NCI-H146 (cell line): ENCODE data around the gene NECAB3.
"Not testable (repeated sequence)": the region's sequence is repeated elsewhere in the genome, so short reads cannot be mapped to it uniquely, and the experiment has no call there.

Source experiments
- DNase-seq: peaks from one replicate; lab custom pipeline; 2025; lab: John Stamatoyannopoulos, UW

The NECAB3 gene

DNA sequence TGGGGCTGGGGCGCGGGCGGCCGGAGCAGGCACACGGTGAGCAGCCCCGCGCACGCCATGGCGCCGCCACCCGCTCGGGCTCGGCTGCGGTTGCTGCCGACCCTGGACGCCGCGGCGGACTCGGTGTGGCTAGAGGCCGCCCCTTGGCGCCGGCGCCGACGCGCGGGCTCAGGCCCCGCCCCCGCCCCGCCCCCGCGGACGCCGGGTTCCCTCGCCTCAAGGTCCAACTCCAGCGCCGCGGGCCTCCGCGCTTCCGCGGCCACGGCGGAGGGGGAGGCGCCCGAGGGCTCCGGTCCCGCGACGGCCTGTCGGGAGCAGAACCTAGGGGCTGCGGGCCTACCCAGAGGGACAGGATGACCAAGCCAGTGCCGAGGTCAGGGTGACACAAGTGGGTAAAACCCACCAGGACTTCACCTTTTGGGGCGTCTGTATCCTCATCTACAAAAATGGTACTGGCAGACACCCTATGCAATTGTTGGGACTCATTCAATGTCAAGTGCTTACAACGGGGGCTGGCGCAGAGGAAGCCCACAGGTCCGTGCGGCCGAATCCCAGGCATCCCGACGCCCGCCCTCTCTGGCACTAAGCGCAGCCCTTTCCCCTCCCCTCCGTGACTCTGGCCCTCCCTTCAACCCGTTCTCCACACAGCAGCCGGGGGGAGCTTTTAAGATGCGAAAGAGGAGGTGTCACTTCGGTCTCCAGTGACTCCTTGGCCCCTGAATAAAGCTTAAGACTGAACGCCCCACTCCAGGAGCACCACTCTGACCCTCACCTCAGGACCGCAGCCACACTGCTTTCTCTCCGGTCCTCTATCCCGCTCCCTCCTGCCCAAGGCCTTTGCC lies at the start of gene NECAB3:
NECAB3 (minus strand) TSS at position 135 of the 842 bp plus-strand sequence; CDS start at position 59, 76 bp downstream.
- DNase-seq, result peak; percentile 88

DNA sequence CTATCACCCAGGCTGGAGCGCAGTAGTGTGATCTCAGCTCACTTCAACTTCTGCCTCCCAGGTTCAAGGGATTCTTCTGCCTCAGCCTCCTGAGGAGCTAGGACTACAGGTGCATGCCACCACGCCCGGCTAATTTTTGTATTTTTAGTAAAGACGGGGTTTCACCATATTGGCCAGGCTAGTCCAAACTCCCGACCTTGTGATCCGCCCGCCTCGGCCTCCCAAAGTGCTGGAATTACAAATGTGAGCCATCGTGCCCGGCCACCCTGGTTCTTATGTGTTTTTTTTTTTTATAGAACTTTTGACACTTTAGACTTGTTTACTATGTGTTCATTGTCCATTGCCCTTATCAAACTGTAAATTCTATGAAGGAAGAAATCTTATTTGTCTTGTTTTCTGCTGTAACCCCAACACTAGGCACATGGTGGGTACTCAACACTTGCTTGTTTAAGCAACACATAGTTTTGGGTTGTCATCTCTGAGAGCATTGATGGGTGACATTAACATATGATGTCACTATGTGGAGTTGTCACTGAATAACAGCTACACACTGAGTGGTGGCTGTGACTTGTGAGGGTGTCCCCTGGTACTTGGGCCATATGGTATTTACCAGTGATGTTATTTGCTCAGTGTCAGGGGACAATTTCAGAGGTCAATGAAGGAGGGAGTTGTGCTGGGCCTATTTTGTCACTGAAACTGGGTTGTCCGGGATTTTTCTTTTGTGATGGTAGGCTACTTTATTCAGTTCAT lies 47.3 kb upstream of the NECAB3 start:
- no peak for DNase-seq

GRCh38 chr20:33719989-33720709 lies 45.9 kb upstream of the NECAB3 start, which contains the start of gene PXMP4:
PXMP4 (minus strand) TSS chr20:33720310; CDS start chr20:33720207, 103 bp downstream.
- DNase-seq, result peak; percentile 99

DNA sequence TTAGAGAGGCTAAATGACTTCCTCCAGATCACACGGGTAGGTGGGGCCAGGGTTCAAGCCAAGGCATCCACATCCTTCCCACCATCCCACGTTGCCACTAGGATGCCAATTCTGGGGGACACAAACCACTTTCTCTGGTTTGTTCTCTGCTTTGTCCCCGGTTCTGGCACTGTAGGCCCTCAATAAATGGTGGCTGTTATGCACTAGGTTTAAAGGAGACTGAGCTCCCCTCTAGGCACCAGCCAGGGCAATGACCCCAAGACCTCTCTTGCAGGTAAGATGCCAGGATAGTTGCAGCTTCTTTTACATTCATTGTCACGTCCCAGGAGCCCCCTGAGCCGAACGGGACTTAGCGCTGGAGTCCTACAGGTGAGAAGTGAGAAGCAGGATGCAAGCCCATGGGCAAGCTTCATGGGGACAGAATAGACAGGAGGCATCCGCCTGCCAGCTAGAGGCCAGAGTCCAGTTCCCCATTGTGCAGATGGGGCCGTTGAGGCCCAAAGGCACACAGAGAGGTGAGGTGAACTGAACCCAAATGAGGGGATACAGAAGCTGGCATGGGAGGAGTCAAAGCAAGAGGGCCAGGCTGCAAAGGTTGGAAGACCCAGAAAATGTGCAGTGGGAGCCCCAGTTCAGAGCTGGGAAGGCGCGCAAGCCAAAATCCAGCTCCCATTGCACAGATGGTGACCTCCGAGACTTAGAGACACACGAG lies 45.2 kb upstream of the NECAB3 start:
- peak; percentile 34 for DNase-seq

DNA sequence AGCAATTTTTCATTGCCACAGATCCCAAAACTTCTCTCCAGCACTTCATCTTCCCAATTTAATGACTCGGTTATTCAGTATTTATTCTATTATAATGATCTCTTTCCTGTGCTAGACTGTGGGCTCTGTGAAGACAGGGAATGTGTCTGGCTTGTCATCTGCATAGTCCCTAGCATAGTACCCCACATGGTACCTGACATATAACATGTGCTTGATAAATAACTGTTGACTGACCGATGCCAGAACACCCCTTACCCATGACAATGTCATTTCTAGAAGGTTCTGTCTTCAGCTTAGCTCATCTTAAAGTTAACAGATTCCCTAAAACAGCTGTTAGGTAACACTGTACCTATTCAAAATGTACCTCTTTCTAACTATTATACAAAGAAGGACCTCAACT lies 42.3 kb upstream of the NECAB3 start:
- no peak for DNase-seq

DNA sequence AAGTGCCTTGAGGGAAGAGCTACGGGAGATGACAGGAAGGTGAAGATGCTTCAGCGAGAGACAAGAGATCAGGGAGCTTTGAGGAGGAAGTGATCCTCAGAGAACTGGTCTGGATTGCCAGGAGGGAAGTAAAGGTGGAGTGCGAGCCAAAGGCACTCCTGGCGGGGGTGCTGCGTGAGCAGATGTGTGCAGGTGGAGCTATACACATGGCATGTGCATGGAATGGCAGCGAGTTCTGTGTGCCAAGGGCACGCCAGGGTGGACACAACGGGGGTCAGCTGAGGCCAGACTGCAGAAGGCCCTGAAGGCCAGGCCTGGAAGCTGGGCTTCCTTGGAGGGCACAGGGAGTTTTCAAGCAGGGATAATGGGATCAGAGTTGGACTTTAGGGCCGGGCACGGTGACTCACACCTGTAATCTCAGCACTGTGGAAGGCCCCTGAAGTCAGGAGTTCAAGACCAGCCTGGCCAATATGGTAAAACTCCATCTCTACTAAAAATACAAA lies 39.7 kb upstream of the NECAB3 start:
- DNase-seq, result no peak

DNA sequence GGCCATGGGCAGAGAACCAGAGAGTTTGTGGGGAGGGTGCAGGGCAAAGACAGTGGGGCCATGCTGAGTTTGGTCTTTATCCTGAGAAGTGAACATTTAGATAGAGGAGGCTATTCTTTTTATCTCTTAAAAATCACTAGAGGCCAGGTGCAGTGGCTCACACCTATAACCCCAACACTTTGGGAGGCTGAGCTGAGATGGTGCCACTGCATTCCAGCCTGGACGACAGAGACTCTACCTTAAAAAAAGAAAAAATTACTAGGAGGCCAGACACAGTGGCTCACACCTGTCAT lies 37.2 kb upstream of the NECAB3 start:
- no peak for DNase-seq

- DNase-seq, result no peak
These were observed 36.6 kb upstream of the NECAB3 start for GRCh38 chr20:33710681-33711445.

- DNase-seq, result no peak
These were observed 35.8 kb upstream of the NECAB3 start for GRCh38 chr20:33709905-33710541.

DNA sequence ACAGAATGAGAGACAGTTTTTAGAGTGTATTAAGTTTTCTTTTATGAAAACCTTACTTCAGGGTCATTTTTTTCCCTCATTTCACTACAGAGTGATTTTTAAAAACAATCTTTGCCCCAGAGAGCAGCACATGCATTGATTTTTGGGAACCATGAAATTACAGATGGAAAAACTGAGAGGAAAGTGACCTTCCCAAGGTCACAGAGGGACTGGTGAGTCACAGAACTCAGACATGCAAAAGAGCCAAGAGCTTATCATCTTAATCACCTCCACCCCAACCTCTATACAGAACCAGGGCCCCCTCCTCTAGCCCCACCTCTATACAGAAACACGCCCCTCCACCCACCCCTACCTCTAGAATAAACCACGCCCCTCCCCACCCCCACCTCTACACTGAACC lies 35.2 kb upstream of the NECAB3 start:
- no peak for DNase-seq

GRCh38 chr20:33707668-33708067 lies 33.4 kb upstream of the NECAB3 start:
- DNase-seq, result no peak

DNA sequence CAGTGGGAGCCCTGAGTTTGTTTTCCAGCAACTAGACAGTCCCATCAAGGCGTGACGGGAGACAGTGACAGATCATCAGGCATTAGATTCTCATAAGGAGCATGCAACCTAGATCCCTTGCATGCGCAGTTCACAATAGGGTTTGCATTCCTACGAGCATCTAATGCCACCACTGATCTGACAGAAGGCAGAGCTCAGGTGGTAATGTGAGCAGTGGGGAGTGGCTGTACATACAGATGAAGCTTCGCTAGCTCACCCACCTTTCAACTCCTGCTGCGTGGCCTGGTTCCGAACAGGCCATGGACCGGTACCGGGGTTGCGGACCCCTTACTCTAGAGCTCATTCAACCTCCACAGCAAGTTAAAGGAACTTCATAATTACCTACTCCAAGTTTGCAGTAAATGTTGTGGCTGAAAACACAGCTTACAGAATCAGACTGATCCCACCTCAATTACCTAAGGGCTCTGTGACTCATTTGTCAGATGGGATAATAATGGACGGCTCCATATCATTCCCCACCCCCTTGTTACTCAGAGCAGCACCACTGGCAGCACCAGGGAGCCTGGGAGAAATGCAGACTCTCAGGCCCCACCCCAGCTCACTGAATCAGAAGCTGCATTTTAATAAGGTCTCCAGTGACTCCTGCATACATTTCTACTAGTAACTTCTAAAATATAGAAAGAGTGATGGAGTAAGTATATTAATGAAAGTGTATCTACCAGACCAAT lies 30.1 kb upstream of the NECAB3 start:
- no peak for DNase-seq

- no peak for DNase-seq
These were observed 29.4 kb upstream of the NECAB3 start for GRCh38 chr20:33703498-33704137.

GRCh38 chr20:33702861-33703260 lies 28.6 kb upstream of the NECAB3 start:
- no peak for DNase-seq

GRCh38 chr20:33701629-33702450 lies 27.6 kb upstream of the NECAB3 start:
- no peak for DNase-seq

GRCh38 chr20:33700696-33701441 lies 26.6 kb upstream of the NECAB3 start:
- not testable (repeated sequence) for DNase-seq

DNA sequence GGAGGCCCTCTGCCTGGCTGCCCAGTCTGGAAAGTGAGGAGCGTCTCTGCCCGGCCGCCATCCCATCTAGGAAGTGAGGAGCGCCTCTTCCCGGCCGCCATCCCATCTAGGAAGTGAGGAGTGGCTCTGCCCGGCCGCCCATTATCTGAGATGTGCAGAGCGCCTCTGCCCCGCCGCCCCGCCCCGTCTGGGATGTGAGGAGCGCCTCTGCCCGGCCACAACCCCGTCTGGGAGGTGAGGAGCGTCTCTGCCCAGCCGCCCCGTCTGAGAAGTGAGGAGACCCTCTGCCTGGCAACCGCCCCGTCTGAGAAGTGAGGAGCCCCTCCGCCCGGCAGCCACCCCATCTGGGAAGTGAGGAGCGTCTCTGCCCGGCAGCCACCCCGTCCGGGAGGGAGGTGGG lies 24.7 kb upstream of the NECAB3 start:
- not testable (repeated sequence) for DNase-seq

DNA sequence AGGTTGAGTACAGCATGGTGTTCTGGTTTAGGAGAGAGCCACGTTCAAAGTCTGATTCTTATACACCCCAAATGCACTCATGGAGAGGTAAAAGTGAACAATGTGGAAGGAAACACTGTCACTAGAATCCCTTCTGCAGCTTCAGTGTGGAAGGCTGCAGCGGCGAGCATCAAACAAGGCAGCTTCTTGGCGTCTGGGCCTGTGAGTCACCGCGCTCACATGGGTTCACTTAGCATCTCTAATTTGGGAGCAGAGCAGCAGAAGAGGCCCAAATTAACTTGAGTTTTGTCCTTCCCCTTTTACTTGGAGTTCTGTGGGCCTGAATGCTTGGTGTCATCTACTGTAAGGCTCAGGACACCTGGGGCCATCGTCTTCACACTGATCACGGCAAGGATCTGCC lies 22.9 kb upstream of the NECAB3 start:
- no peak for DNase-seq
